Measurements from ENCODE around the gene SYT1. TPM values are rescaled to one million over a fixed set of nuclear protein-coding genes. Genes with fewer than 3 reads are reported as not detected.

Gene SYT1
- total RNA-seq, 1 experiment from 2014 or later = 1.3 TPM

DNA sequence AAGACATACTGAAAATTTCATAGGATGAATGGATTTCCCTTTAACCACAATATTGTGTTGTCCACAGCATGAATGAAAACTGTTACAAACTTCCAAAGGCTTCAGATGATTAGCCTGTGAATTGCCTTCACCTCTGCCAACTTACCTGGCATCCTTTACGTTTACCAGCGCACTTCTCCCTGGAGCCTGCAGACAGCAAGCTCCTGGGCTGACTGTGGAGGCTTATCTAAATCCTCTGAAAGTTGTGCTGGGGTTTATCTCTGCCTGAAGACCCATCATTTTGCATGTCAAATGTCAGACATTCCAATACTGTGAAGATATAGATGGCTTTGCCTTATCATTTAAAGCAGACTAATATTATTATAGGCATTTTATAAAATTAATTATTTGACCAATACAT is 403.0 kb downstream of the SYT1 start:
- TF ChIP-seq, protein P1, sequence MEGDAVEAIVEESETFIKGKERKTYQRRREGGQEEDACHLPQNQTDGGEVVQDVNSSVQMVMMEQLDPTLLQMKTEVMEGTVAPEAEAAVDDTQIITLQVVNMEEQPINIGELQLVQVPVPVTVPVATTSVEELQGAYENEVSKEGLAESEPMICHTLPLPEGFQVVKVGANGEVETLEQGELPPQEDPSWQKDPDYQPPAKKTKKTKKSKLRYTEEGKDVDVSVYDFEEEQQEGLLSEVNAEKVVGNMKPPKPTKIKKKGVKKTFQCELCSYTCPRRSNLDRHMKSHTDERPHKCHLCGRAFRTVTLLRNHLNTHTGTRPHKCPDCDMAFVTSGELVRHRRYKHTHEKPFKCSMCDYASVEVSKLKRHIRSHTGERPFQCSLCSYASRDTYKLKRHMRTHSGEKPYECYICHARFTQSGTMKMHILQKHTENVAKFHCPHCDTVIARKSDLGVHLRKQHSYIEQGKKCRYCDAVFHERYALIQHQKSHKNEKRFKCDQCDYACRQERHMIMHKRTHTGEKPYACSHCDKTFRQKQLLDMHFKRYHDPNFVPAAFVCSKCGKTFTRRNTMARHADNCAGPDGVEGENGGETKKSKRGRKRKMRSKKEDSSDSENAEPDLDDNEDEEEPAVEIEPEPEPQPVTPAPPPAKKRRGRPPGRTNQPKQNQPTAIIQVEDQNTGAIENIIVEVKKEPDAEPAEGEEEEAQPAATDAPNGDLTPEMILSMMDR (IDR thresholded peaks at IDR 0.05; ENCODE audit: unreplicated experiment) = no peak
- H3K4me1 Mint-ChIP-seq (ENCODE audit: low read depth, unreplicated experiment) = no peaks in the 10 kb centered on the region
- H3K9me3 Mint-ChIP-seq (ENCODE audit: low read depth, unreplicated experiment) = no peaks in the 10 kb centered on the region
- intact Hi-C loops (cut with micrococcal nuclease; ENCODE audit: unreplicated experiment) = no loop called here
- no peak overlapping the region for H3K4me3 Mint-ChIP-seq (ENCODE audit: low read depth, unreplicated experiment)
- no TSS peak for BruUV-seq (replicated peaks)
- CTCF ChIA-PET = no interaction called here
- no peak overlapping the region for H3K27ac Mint-ChIP-seq (ENCODE audit: unreplicated experiment)
- no peaks in the 10 kb centered on the region for H3K36me3 Mint-ChIP-seq (ENCODE audit: insufficient read depth, unreplicated experiment)
- DNase-seq = no peak
- H3K27me3 Mint-ChIP-seq (ENCODE audit: unreplicated experiment) = no peaks in the 10 kb centered on the region

DNA sequence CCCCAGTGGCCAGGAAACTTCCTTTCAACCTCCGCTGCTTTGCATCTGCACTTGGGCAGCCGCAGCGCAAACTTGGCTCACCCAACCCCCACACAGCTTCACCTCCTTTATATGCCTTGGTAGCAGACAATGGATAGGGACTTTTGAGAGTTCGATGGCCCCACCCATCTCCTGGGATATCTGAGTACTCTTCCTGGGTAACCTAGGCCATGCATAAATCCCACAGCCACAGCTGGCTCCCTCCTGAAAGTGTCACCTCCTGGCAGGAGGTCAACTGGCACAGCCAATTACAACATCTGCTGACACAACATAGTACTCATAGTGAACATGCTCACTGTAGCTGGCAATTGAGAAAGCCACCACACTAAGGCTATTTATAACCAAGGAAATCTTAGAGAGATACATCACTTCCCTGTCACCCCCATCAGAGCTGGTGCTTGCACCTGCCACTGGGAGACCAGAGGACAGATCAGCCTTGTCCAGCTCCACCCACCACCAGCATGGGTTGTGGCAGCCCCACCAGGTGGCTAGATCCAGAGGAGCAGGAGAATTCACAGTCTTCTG is 410.0 kb downstream of the SYT1 start:
- intact Hi-C loops (cut with micrococcal nuclease; ENCODE audit: unreplicated experiment) = no loop called here
- TF ChIP-seq, protein P1 (IDR thresholded peaks at IDR 0.05; ENCODE audit: unreplicated experiment) = no peak
- CTCF ChIA-PET = interaction anchor here (0.5 kb wide), 1 partner anchor 17 kb away, joined by 3 read pairs; no protein-coding TSS in a partner anchor
- no peak overlapping the region for H3K27ac Mint-ChIP-seq (ENCODE audit: unreplicated experiment)
- no TSS peak for BruUV-seq (replicated peaks)
- H3K36me3 Mint-ChIP-seq (ENCODE audit: insufficient read depth, unreplicated experiment) = no peaks in the 10 kb centered on the region
- H3K4me1 Mint-ChIP-seq (ENCODE audit: low read depth, unreplicated experiment) = no peaks in the 10 kb centered on the region
- peaks cover 4% of the 10 kb centered on the region for H3K9me3 Mint-ChIP-seq (ENCODE audit: low read depth, unreplicated experiment)
- DNase-seq = no peak
- no peaks in the 10 kb centered on the region for H3K27me3 Mint-ChIP-seq (ENCODE audit: unreplicated experiment)
- no peak overlapping the region for H3K4me3 Mint-ChIP-seq (ENCODE audit: low read depth, unreplicated experiment)

DNA sequence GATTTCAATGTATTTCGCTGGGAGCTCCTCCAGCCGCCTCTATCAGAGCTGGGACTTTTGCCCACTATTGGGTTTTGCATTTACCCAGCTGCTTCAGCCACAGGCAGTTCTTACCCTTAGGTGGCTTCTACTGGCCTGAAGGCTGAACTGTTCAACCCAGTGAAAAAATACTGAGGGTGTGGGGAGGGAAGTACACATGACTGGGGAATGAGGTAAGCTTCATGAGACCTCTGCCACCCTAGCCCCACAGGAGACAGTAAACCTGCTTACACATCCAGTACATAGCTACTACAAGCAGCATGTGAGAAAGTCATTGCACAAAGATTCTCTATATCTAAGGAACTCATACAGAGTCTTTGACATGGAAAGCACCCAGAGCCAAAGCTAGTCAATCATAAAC is 411.1 kb downstream of the SYT1 start:
- Mint-ChIP-seq H3K27me3 (ENCODE audit: unreplicated experiment) (no peaks in the 10 kb centered on the region), H3K27ac (ENCODE audit: unreplicated experiment) (no peak overlapping the region), H3K36me3 (ENCODE audit: insufficient read depth, unreplicated experiment) (no peaks in the 10 kb centered on the region), H3K4me3 (ENCODE audit: low read depth, unreplicated experiment) (no peak overlapping the region), H3K4me1 (ENCODE audit: low read depth, unreplicated experiment) (no peaks in the 10 kb centered on the region), H3K9me3 (ENCODE audit: low read depth, unreplicated experiment) (peaks cover 4% of the 10 kb centered on the region)
- TF ChIP-seq, protein P1 (IDR thresholded peaks at IDR 0.05; ENCODE audit: unreplicated experiment) = no peak
- no peak for DNase-seq
- intact Hi-C loops (cut with micrococcal nuclease; ENCODE audit: unreplicated experiment) = no loop called here
- CTCF ChIA-PET = interaction anchor here (0.6 kb wide), 1 partner anchor 911 kb away, joined by 4 read pairs; no protein-coding TSS in a partner anchor
- no TSS peak for BruUV-seq (replicated peaks)

DNA sequence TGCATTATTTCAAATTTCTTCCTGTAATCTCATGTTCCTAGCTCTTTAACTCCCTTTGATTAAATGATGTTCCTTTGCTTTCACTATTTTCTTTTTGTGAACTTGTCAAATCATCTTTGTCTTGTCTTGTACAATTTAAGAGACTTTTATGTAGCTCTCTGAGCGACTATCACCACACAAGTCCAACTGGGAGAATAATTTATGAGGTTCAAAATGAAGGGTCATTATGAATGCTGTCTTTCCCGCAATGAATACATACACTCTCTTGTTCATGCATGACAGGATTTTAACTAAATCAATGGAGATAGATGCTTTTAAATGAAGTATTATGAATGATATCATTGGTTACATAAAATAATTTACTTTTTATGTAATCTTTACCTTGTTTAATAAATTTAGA is 418.8 kb downstream of the SYT1 start:
- no peaks in the 10 kb centered on the region for H3K36me3 Mint-ChIP-seq (ENCODE audit: insufficient read depth, unreplicated experiment)
- CTCF ChIA-PET = no interaction called here
- TF ChIP-seq, protein P1 (IDR thresholded peaks at IDR 0.05; ENCODE audit: unreplicated experiment) = no peak
- DNase-seq = no peak
- H3K4me3 Mint-ChIP-seq (ENCODE audit: low read depth, unreplicated experiment) = no peak overlapping the region
- no peaks in the 10 kb centered on the region for H3K27me3 Mint-ChIP-seq (ENCODE audit: unreplicated experiment)
- H3K27ac Mint-ChIP-seq (ENCODE audit: unreplicated experiment) = no peak overlapping the region
- BruUV-seq (replicated peaks) = no TSS peak
- no peaks in the 10 kb centered on the region for H3K9me3 Mint-ChIP-seq (ENCODE audit: low read depth, unreplicated experiment)
- intact Hi-C loops (cut with micrococcal nuclease; ENCODE audit: unreplicated experiment) = no loop called here
- no peaks in the 10 kb centered on the region for H3K4me1 Mint-ChIP-seq (ENCODE audit: low read depth, unreplicated experiment)

All from Calu3 (cell line).